HepG2 (cell line): Measurements from ENCODE around the gene SIAH2. TPM values are rescaled to one million over a fixed set of nuclear protein-coding genes. Genes with fewer than 3 reads are reported as not detected.
A peak's percentile ranks its signal among the peaks of the same experiment; 100 is the strongest.

Experiments used
- CEBPB ChIP-seq: IDR thresholded peaks from 2 replicates; pipeline ENCODE4 v1.6.1; 2011; ENCODE audit warnings: low read depth, low read length, improper control_type of control experiment, borderline replicate concordance
- CENPX ChIP-seq: sonication (generic); formaldehyde crosslinking; IDR thresholded peaks from 2 replicates; pipeline ENCODE4 v1.9.0; 2021; ENCODE audit warnings: mild to moderate bottlenecking, missing genetic modification reagents, moderate library complexity
- GABPA ChIP-seq, 2 experiments: IDR thresholded peaks; 2 replicates each; pipeline ENCODE4 v1.6.1; 2011 to 2016; ENCODE audit warnings: low read depth in 2 of 2, low read length in 1 of 2, missing biosample characterization in 1 of 2, missing genetic modification characterization in 1 of 2
- MTA3 ChIP-seq: sonication (generic); formaldehyde crosslinking; IDR thresholded peaks from 2 replicates; pipeline ENCODE4 v1.4.0; 2020; ENCODE audit warnings: missing genetic modification reagents
- NCOA2 ChIP-seq: sonication (generic); formaldehyde crosslinking; IDR thresholded peaks from 2 replicates; pipeline ENCODE4 v1.8.0; 2022; ENCODE audit warnings: inconsistent platforms
- PRPF4 ChIP-seq: fragments of 200-400 bp; formaldehyde crosslinking; IDR thresholded peaks from 2 replicates; pipeline ENCODE4 v1.6.1; 2016; ENCODE audit warnings: low read length, low read depth; ENCODE audit not compliant: poor library complexity, severe bottlenecking
- RBFOX2 ChIP-seq: fragments of 200-400 bp; formaldehyde crosslinking; IDR thresholded peaks from 2 replicates; pipeline ENCODE4 v1.6.1; 2017; ENCODE audit warnings: low read depth, mild to moderate bottlenecking, low read length
- SAFB2 ChIP-seq: sonication (generic); formaldehyde crosslinking; IDR thresholded peaks from 2 replicates; pipeline ENCODE4 v1.5.1; 2020; ENCODE audit warnings: missing genetic modification reagents, low read depth, mild to moderate bottlenecking, borderline replicate concordance
- SKI ChIP-seq: fragments of 450-650 bp; IDR thresholded peaks from one replicate; pipeline ENCODE4 v1.6.1; 2018; ENCODE audit warnings: mild to moderate bottlenecking; ENCODE audit not compliant: partially characterized antibody
- SMC3 ChIP-seq: IDR thresholded peaks from 2 replicates; pipeline ENCODE4 v1.6.1; 2011; ENCODE audit warnings: low read length, improper control_type of control experiment
- TBX2 ChIP-seq: sonication (generic); formaldehyde crosslinking; IDR thresholded peaks from 2 replicates; pipeline ENCODE4 v1.5.0; 2020; ENCODE audit warnings: missing genetic modification reagents, mild to moderate bottlenecking, borderline replicate concordance
- ZMYM2 ChIP-seq: sonication (generic); formaldehyde crosslinking; IDR thresholded peaks from 2 replicates; pipeline ENCODE4 v1.8.0; 2022; ENCODE audit warnings: mild to moderate bottlenecking, missing genetic modification reagents
- ZNF124 ChIP-seq: sonication (generic); formaldehyde crosslinking; IDR thresholded peaks from 2 replicates; pipeline ENCODE4 v1.4.0; 2020; ENCODE audit warnings: missing genetic modification reagents
- ZNF556 ChIP-seq: sonication (generic); formaldehyde crosslinking; IDR thresholded peaks from 2 replicates; pipeline ENCODE4 v1.4.0; 2020; ENCODE audit warnings: mild to moderate bottlenecking, missing genetic modification reagents, borderline replicate concordance
- ZNF607 ChIP-seq: sonication (generic); formaldehyde crosslinking; IDR thresholded peaks from 2 replicates; pipeline ENCODE4 v1.5.1; 2020; ENCODE audit warnings: missing genetic modification reagents, mild to moderate bottlenecking, borderline replicate concordance
- ZNF792 ChIP-seq: IDR thresholded peaks from 2 replicates; pipeline ENCODE4 v1.6.1; 2016
- polyA plus RNA-seq, 8 experiments: library from polyadenylated mRNA; depleted of rRNA in 3 of 8; stranded (reverse) in 7 of 8; unstranded in 1 of 8; fragments of >200 nt; fragmentation: Illumina TruSeq in 4 of 8; extraction: Trizol in 4 of 8; gene quantifications; 2 replicates each; pipeline versions ENCODE4 v1.2.1 to v1.2.3, GENCODE V29; 2011 to 2016; ENCODE audit warnings: low read depth in 4 of 8, missing spikeins in 1 of 8, mixed read lengths in 1 of 8; ENCODE audit not compliant: insufficient read depth in 1 of 8
- total RNA-seq, 5 experiments: library from RNA; depleted of rRNA; stranded (reverse); fragments of >200 nt; fragmentation: Illumina TruSeq; extraction: Trizol; gene quantifications; 2 replicates each; pipeline ENCODE4 v1.2.3, GENCODE V29; 2016; ENCODE audit warnings: low read depth in 1 of 5
- TF ChIP-seq, protein P1 (sequence below): sonication (generic); formaldehyde crosslinking; IDR thresholded peaks from 2 replicates; pipeline ENCODE4 v1.5.1; 2020; ENCODE audit warnings: mild to moderate bottlenecking, missing genetic modification reagents, borderline replicate concordance
- TF ChIP-seq, protein P2 (sequence below): IDR thresholded peaks from 2 replicates; pipeline ENCODE4 v1.4.0; 2020; ENCODE audit warnings: mild to moderate bottlenecking, missing genetic modification reagents
- TF ChIP-seq, protein P3 (sequence below): sonication (generic); formaldehyde crosslinking; IDR thresholded peaks from 2 replicates; pipeline ENCODE4 v1.4.0; 2020; ENCODE audit warnings: missing genetic modification reagents, borderline replicate concordance

SIAH2 gene
- total and polyA plus RNA-seq, 2 of the 13 experiments (the other 11 are each of a cell fraction or from before 2014, with no cell fraction given): 71.8 to 117 TPM

DNA sequence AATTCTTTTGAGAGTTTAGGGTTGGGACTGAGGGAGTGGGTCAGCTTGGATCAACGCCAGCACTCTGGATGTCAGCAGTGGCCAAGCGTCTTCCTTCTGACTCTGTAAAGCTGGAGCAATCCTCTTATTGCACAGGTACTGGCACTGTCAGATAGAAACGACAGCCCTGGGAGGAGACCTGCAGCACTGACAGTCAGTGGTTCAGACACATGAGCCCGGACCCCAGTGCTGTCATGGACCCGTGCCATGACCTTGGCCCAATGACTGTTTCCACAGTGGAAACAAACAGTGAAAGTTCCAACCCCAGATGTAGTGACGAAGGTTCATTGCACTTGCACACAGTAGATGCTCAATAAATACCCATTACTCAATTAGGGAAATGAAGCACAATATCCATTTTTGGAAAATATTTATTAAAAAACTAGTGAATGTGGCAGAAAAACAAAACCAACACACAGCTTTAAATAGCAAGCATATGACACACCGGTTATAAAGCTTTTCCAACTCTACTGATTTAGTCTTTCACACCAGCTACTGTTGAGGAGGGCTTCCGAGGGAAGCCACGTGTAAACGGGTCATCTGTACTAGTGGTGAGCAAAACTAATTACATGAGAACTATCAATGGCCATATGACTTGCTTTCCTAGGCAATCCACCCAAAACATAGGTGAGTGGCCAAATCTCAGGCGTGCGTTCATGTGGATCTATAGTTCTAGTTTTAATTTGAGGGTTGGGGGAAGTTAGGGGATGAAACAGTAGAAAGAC, 22.1 kb downstream of the SIAH2 start (continued):
- TF ChIP-seq ZNF556 (CRISPR knock-in tag) (peak; percentile 45; the same call in 1 of the 2 replicates), ZNF607 (CRISPR knock-in tag) (peak; percentile 62; the same call in 1 of the 2 replicates), CENPX (CRISPR knock-in tag) (no peak), SMC3 (peak; percentile 24; the same call in 1 of the 2 replicates), TBX2 (CRISPR knock-in tag) (peak; percentile 66), ZNF124 (CRISPR knock-in tag) (peak; percentile 32; the same call in 1 of the 2 replicates), NCOA2 (CRISPR knock-in tag) (peak; percentile 84), SAFB2 (CRISPR knock-in tag) (no peak), ZNF792 (CRISPR knock-in tag) (0 out of 2 replicates have a peak, but pooled peaks have one; percentile 45), PRPF4 (no peak), SKI (peak; percentile 78), MTA3 (CRISPR knock-in tag) (no peak), CEBPB (peak; percentile 43; the same call in 1 of the 2 replicates), GABPA (IDR thresholded peaks at IDR 0.05; ENCODE audit: low read depth, low read length) (no peak), GABPA (CRISPR knock-in tag; IDR thresholded peaks at IDR 0.05; ENCODE audit: low read depth) (0 out of 2 replicates have a peak, but pooled peaks have one; percentile 33), RBFOX2 (0 out of 2 replicates have a peak, but pooled peaks have one; percentile 33), ZMYM2 (CRISPR knock-in tag) (peak; percentile 93; the same call in 1 of the 2 replicates)
- TF ChIP-seq, protein P1, sequence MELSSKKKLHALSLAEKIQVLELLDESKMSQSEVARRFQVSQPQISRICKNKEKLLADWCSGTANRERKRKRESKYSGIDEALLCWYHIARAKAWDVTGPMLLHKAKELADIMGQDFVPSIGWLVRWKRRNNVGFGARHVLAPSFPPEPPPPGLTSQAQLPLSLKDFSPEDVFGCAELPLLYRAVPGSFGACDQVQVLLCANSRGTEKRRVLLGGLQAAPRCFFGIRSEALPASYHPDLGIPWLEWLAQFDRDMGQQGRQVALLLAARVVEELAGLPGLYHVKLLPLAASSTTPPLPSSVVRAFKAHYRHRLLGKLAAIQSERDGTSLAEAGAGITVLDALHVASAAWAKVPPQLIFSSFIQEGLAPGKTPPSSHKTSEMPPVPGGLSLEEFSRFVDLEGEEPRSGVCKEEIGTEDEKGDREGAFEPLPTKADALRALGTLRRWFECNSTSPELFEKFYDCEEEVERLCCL (CRISPR knock-in tag): no peak
- TF ChIP-seq, protein P2, sequence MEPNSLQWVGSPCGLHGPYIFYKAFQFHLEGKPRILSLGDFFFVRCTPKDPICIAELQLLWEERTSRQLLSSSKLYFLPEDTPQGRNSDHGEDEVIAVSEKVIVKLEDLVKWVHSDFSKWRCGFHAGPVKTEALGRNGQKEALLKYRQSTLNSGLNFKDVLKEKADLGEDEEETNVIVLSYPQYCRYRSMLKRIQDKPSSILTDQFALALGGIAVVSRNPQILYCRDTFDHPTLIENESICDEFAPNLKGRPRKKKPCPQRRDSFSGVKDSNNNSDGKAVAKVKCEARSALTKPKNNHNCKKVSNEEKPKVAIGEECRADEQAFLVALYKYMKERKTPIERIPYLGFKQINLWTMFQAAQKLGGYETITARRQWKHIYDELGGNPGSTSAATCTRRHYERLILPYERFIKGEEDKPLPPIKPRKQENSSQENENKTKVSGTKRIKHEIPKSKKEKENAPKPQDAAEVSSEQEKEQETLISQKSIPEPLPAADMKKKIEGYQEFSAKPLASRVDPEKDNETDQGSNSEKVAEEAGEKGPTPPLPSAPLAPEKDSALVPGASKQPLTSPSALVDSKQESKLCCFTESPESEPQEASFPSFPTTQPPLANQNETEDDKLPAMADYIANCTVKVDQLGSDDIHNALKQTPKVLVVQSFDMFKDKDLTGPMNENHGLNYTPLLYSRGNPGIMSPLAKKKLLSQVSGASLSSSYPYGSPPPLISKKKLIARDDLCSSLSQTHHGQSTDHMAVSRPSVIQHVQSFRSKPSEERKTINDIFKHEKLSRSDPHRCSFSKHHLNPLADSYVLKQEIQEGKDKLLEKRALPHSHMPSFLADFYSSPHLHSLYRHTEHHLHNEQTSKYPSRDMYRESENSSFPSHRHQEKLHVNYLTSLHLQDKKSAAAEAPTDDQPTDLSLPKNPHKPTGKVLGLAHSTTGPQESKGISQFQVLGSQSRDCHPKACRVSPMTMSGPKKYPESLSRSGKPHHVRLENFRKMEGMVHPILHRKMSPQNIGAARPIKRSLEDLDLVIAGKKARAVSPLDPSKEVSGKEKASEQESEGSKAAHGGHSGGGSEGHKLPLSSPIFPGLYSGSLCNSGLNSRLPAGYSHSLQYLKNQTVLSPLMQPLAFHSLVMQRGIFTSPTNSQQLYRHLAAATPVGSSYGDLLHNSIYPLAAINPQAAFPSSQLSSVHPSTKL: peak; percentile 92
- TF ChIP-seq, protein P3, sequence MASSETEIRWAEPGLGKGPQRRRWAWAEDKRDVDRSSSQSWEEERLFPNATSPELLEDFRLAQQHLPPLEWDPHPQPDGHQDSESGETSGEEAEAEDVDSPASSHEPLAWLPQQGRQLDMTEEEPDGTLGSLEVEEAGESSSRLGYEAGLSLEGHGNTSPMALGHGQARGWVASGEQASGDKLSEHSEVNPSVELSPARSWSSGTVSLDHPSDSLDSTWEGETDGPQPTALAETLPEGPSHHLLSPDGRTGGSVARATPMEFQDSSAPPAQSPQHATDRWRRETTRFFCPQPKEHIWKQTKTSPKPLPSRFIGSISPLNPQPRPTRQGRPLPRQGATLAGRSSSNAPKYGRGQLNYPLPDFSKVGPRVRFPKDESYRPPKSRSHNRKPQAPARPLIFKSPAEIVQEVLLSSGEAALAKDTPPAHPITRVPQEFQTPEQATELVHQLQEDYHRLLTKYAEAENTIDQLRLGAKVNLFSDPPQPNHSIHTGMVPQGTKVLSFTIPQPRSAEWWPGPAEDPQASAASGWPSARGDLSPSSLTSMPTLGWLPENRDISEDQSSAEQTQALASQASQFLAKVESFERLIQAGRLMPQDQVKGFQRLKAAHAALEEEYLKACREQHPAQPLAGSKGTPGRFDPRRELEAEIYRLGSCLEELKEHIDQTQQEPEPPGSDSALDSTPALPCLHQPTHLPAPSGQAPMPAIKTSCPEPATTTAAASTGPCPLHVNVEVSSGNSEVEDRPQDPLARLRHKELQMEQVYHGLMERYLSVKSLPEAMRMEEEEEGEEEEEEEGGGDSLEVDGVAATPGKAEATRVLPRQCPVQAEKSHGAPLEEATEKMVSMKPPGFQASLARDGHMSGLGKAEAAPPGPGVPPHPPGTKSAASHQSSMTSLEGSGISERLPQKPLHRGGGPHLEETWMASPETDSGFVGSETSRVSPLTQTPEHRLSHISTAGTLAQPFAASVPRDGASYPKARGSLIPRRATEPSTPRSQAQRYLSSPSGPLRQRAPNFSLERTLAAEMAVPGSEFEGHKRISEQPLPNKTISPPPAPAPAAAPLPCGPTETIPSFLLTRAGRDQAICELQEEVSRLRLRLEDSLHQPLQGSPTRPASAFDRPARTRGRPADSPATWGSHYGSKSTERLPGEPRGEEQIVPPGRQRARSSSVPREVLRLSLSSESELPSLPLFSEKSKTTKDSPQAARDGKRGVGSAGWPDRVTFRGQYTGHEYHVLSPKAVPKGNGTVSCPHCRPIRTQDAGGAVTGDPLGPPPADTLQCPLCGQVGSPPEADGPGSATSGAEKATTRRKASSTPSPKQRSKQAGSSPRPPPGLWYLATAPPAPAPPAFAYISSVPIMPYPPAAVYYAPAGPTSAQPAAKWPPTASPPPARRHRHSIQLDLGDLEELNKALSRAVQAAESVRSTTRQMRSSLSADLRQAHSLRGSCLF (CRISPR knock-in tag): no peak
